Fibroblast of gingiva (primary cell): ENCODE results near the gene NTMT1.

Source experiments
- DNase-seq: peaks from one replicate; pipeline ENCODE4 v3.0.0-alpha.2; 2011; ENCODE audit warnings: low read depth

The NTMT1 gene

GRCh38 chr9:129597355-129598088 is 28.4 kb upstream of the NTMT1 start:
- peak; percentile 70 for DNase-seq

GRCh38 chr9:129598089-129598596 is 27.8 kb upstream of the NTMT1 start:
- no peak for DNase-seq

GRCh38 chr9:129601082-129601674 is 24.8 kb upstream of the NTMT1 start:
- DNase-seq: no peak

GRCh38 chr9:129602598-129603415 is 23.2 kb upstream of the NTMT1 start:
- no peak for DNase-seq

- no peak for DNase-seq
These were observed 21.8 kb upstream of the NTMT1 start for GRCh38 chr9:129604056-129604765.

GRCh38 chr9:129604766-129605163 is 21.2 kb upstream of the NTMT1 start:
- no peak for DNase-seq

- DNase-seq: no peak
These were observed 19.6 kb upstream of the NTMT1 start for GRCh38 chr9:129606161-129607026.

GRCh38 chr9:129607027-129607387 is 19.0 kb upstream of the NTMT1 start:
- no peak for DNase-seq

- DNase-seq: no peak
These were observed 17.1 kb upstream of the NTMT1 start for GRCh38 chr9:129608561-129609481.

GRCh38 chr9:129609486-129610212 is 16.3 kb upstream of the NTMT1 start:
- peak; percentile 29 for DNase-seq

- no peak for DNase-seq
These were observed 15.8 kb upstream of the NTMT1 start for GRCh38 chr9:129610213-129610472.

- DNase-seq: peak; percentile 44
These were observed 15.3 kb upstream of the NTMT1 start for GRCh38 chr9:129610473-129611306.

GRCh38 chr9:129611307-129611800 is 14.6 kb upstream of the NTMT1 start:
- DNase-seq: no peak

GRCh38 chr9:129612123-129612522 is 13.8 kb upstream of the NTMT1 start:
- DNase-seq: no peak

- DNase-seq: no peak
These were observed 13.0 kb upstream of the NTMT1 start for GRCh38 chr9:129612815-129613519.

- peak; percentile 40 for DNase-seq
These were observed 12.3 kb upstream of the NTMT1 start for GRCh38 chr9:129613520-129614175.

- no peak for DNase-seq
These were observed 11.0 kb upstream of the NTMT1 start for GRCh38 chr9:129614932-129615331.
